HL-60 (cell line): Measurements from ENCODE around the gene PCLO.

Experiments
- CTCF ChIP-seq: IDR thresholded peaks from one replicate; pipeline ENCODE4 v1.5.1; 2011; ENCODE audit warnings: low read length, control low read depth, inconsistent platforms; ENCODE audit not compliant: insufficient read depth
- GABPA ChIP-seq: IDR thresholded peaks from 2 replicates; pipeline ENCODE4 v1.6.1; 2012; ENCODE audit warnings: low read depth
- POLR2AphosphoS5 ChIP-seq: IDR thresholded peaks from 2 replicates; pipeline ENCODE4 v1.6.1; 2012; ENCODE audit warnings: low read depth
- REST ChIP-seq: IDR thresholded peaks from 2 replicates; pipeline ENCODE4 v1.6.1; 2012; ENCODE audit warnings: low read depth; ENCODE audit not compliant: insufficient replicate concordance
- SPI1 ChIP-seq: IDR thresholded peaks from 2 replicates; pipeline ENCODE4 v1.6.1; 2012; ENCODE audit warnings: low read depth, mild to moderate bottlenecking, borderline replicate concordance

GRCh38 chr7:83058667-83059066, 104.0 kb downstream of the PCLO start:
- TF ChIP-seq CTCF = no peak
- no peak for TF ChIP-seq GABPA
- no peak for TF ChIP-seq SPI1
- no peak for TF ChIP-seq POLR2AphosphoS5
- TF ChIP-seq REST = no peak
